Left ventricle myocardium inferior (tissue), 1 donor: ENCODE measurements around the gene DCUN1D2. TPM values are rescaled to one million over a fixed set of nuclear protein-coding genes. Genes with fewer than 3 reads are reported as not detected.
A peak's percentile ranks its signal among the peaks of the same experiment; 100 is the strongest.

Experiments used
- DNase-seq: peaks from one replicate; pipeline ENCODE4 v3.0.0-alpha.2; 2020
- H3K27ac ChIP-seq: fragments of 200-600 bp; replicated peaks from 2 replicates; pipeline ENCODE4 v1.8.0; 2021
- H3K27me3 ChIP-seq: fragments of 200-600 bp; 2 replicates; pipeline ENCODE4 v1.8.0; 2021; ENCODE audit warnings: low read depth
- H3K36me3 ChIP-seq: fragments of 200-600 bp; 2 replicates; pipeline ENCODE4 v1.8.0; 2021
- H3K4me1 ChIP-seq: fragments of 200-600 bp; 2 replicates; pipeline ENCODE4 v1.8.0; 2021
- H3K4me3 ChIP-seq: fragments of 200-600 bp; 2 replicates; pipeline ENCODE4 v1.8.0; 2021; ENCODE audit warnings: mild to moderate bottlenecking, moderate library complexity
- H3K9me3 ChIP-seq: fragments of 200-600 bp; replicated peaks from 2 replicates; pipeline ENCODE4 v1.8.0; 2021
- CTCF ChIP-seq: fragments of 200-600 bp; IDR thresholded peaks from 2 replicates; pipeline ENCODE4 v1.8.0; 2021; ENCODE audit warnings: antibody characterized with exemption, mild to moderate bottlenecking, borderline replicate concordance
- intact Hi-C: fragments of 100-400 bp; cut with micrococcal nuclease; formaldehyde crosslinking; loops from one replicate; pipeline ENCODE4 v1.11.0; 2022
- total RNA-seq: library from RNA; stranded (reverse); fragmentation: NEBNext Ultra II Directional; extraction: Animal tissue kit (Norgen Biotek cat#: 25700); gene quantifications from one replicate; pipeline ENCODE4 v1.2.1, GENCODE V29; 2021
- donor health status: DM: no; HTN: yes; CAD: no; lungs with severe emphysema.

The DCUN1D2 gene
- total RNA-seq, 1 donor from 2014 or later: 196 TPM

- no peaks in the 10 kb centered on the region for H3K9me3 ChIP-seq
- H3K36me3 ChIP-seq: peaks cover 62% of the 10 kb centered on the region
- peaks cover 70% of the 10 kb centered on the region for H3K4me1 ChIP-seq
- no peak overlapping the region for H3K4me3 ChIP-seq
- TF ChIP-seq CTCF: peak; percentile 58
- H3K27ac ChIP-seq: peak overlapping the region; percentile 80
- no peaks in the 10 kb centered on the region for H3K27me3 ChIP-seq
- DNase-seq: no peak
- intact Hi-C loops: no loop called here
Measured at GRCh38 chr13:113458253-113459065, 32.1 kb downstream of the DCUN1D2 start.

GRCh38 chr13:113457510-113457909, 33.0 kb downstream of the DCUN1D2 start:
- Histone ChIP-seq H3K4me3 (no peak overlapping the region), H3K36me3 (peaks cover 65% of the 10 kb centered on the region), H3K9me3 (no peaks in the 10 kb centered on the region), H3K27me3 (no peaks in the 10 kb centered on the region), H3K4me1 (peaks cover 67% of the 10 kb centered on the region), H3K27ac (peak overlapping the region; percentile 80)
- TF ChIP-seq CTCF: no peak
- intact Hi-C loops: no loop called here
- DNase-seq: no peak

- intact Hi-C loops: no loop called here
- DNase-seq: no peak
- H3K9me3 ChIP-seq: no peaks in the 10 kb centered on the region
- H3K27ac ChIP-seq: no peak overlapping the region
- H3K4me3 ChIP-seq: no peak overlapping the region
- H3K4me1 ChIP-seq: peaks cover 57% of the 10 kb centered on the region
- no peaks in the 10 kb centered on the region for H3K27me3 ChIP-seq
- peaks cover 70% of the 10 kb centered on the region for H3K36me3 ChIP-seq
- no peak for TF ChIP-seq CTCF
Measured at GRCh38 chr13:113456116-113456702, 34.3 kb downstream of the DCUN1D2 start.

- no peak for DNase-seq
- H3K27ac ChIP-seq: peak overlapping the region; percentile 89
Measured at GRCh38 chr13:113455384-113455783, 35.1 kb downstream of the DCUN1D2 start.

GRCh38 chr13:113454936-113455335, 35.6 kb downstream of the DCUN1D2 start:
- TF ChIP-seq CTCF: no peak
- no peak overlapping the region for H3K4me3 ChIP-seq
- peak overlapping the region; percentile 89 for H3K27ac ChIP-seq
- peaks cover 53% of the 10 kb centered on the region for H3K4me1 ChIP-seq
- no peak for DNase-seq
- intact Hi-C loops: no loop called here
- peaks cover 57% of the 10 kb centered on the region for H3K36me3 ChIP-seq
- H3K9me3 ChIP-seq: no peaks in the 10 kb centered on the region
- H3K27me3 ChIP-seq: no peaks in the 10 kb centered on the region

More at GRCh38 chr13:113455384-113455783, 35.1 kb downstream of the DCUN1D2 start:
- peaks cover 62% of the 10 kb centered on the region for H3K36me3 ChIP-seq
- peaks cover 50% of the 10 kb centered on the region for H3K4me1 ChIP-seq
- no peaks in the 10 kb centered on the region for H3K27me3 ChIP-seq
- no peak for TF ChIP-seq CTCF
- intact Hi-C loops: no loop called here
- no peak overlapping the region for H3K4me3 ChIP-seq
- H3K9me3 ChIP-seq: no peaks in the 10 kb centered on the region
